GM12892 (cell line): ENCODE measurements around the gene NME7.

ENCODE experiments used
- POLR2A ChIP-seq: IDR thresholded peaks from 2 replicates; pipeline ENCODE4 v1.6.1; 2011; ENCODE audit warnings: low read depth, low read length, control low read depth
- POLR2AphosphoS5 ChIP-seq: IDR thresholded peaks from 2 replicates; pipeline ENCODE4 v1.6.1; 2011; ENCODE audit warnings: low read depth, low read length, control low read depth
- TAF1 ChIP-seq: IDR thresholded peaks from 2 replicates; pipeline ENCODE4 v1.6.1; 2011; ENCODE audit warnings: low read depth, mild to moderate bottlenecking, control low read depth, low read length, borderline replicate concordance

DNA sequence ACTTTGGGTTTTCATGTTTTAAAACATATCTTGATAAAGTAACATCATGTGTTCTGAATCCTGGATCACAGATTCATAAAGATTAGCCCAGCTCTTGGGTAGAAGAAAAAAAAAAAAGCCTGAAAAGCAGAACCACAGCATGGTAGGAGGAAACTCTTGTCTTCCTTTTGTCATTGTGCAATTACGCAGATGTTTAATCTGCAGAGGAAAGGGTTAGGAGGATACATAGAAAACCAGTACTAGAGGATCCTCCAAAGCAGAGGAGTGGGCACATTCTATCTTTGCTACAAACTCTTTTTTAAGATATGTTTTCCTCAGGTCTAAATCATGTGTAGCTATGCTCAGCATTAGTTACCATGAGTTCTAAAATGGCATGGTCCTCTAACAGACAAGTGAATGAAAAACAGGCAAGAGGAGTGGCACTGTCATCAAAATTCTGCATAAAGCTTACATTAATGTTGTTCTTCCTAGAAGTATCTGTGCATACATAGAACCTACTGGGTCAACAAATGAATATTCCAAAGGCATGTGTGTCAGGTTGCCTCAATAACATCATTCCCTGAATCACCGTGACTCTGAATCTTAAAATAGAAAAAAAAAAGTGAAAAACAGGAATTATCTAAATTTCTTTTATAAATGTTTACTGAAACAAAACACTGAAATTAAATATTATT lies 107.0 kb downstream of the NME7 start:
- TF ChIP-seq POLR2A (no peak), POLR2AphosphoS5 (no peak), TAF1 (no peak)
